Naive thymus-derived CD4-positive, alpha-beta T cell (primary cell): ENCODE data around the gene ANKDD1B. TPM values are rescaled to one million over a fixed set of nuclear protein-coding genes. Genes with fewer than 3 reads are reported as not detected.

Experiments
- ATAC-seq: fragments of 150-1000 bp; cut with Tn5 transposase; 2 replicates; pipeline ENCODE4 v1.10.0; 2021; ENCODE audit warnings: mild to moderate bottlenecking, moderate library complexity
- CTCF ChIA-PET: fragments of 350-600 bp; sonication (Branson Sonifier 250); formaldehyde crosslinking; loops from one replicate; lab custom pipeline; 2021; ENCODE audit warnings: antibody characterized with exemption; lab: Charles Lee
- POLR2A ChIA-PET: fragments of 350-600 bp; sonication (Branson Sonifier 250); formaldehyde crosslinking; loops from one replicate; lab custom pipeline; 2021; ENCODE audit warnings: antibody characterized with exemption, inconsistent platforms; lab: Charles Lee
- DNase-seq, 9 donors: peaks; one replicate each; pipeline versions ENCODE4 v3.0.0 to v3.0.0-alpha.2; 2020 to 2022; ENCODE audit warnings: mixed read lengths in 1 of 9
- H3K27ac ChIP-seq: one replicate; pipeline ENCODE4 v1.7.0; 2013; ENCODE audit warnings: mild to moderate bottlenecking, low read depth, low read length, moderate library complexity
- H3K27me3 ChIP-seq, 2 donors: one replicate each; pipeline ENCODE4 v1.7.0; 2013; ENCODE audit warnings: low read length in 2 of 2, mild to moderate bottlenecking in 2 of 2, moderate library complexity in 2 of 2; ENCODE audit not compliant: control insufficient read depth in 2 of 2, insufficient read depth in 2 of 2
- H3K36me3 ChIP-seq, 3 experiments: 1 replicate in 2 of 3; 2 replicates in 1 of 3; pipeline ENCODE4 v1.7.0; 2013; ENCODE audit warnings: low read length in 3 of 3, mild to moderate bottlenecking in 3 of 3, moderate library complexity in 1 of 3; ENCODE audit not compliant: insufficient read depth in 3 of 3, control insufficient read depth in 2 of 3
- H3K4me1 ChIP-seq, 2 donors: one replicate each; pipeline ENCODE4 v1.7.0; 2013; ENCODE audit warnings: low read length in 2 of 2, mild to moderate bottlenecking in 2 of 2, moderate library complexity in 1 of 2; ENCODE audit not compliant: control insufficient read depth in 2 of 2, insufficient read depth in 2 of 2
- H3K4me3 ChIP-seq: 2 replicates; pipeline ENCODE4 v1.7.0; 2013; ENCODE audit warnings: mild to moderate bottlenecking, low read length
- H3K9me3 ChIP-seq, 3 experiments: 1 replicate in 2 of 3; 2 replicates in 1 of 3; pipeline ENCODE4 v1.7.0; 2013; ENCODE audit warnings: low read length in 3 of 3; ENCODE audit not compliant: control insufficient read depth in 2 of 3
- H3K27ac Mint-ChIP-seq, 9 donors: one replicate each; pipeline ENCODE4 v1.8.0; 2020 to 2022; ENCODE audit warnings: mixed read lengths in 9 of 9, mild to moderate bottlenecking in 8 of 9, moderate library complexity in 5 of 9, inconsistent platforms in 2 of 9
- H3K27me3 Mint-ChIP-seq, 5 donors: one replicate each; pipeline ENCODE4 v1.8.0; 2021 to 2022; ENCODE audit warnings: mixed read lengths in 5 of 5, mild to moderate bottlenecking in 1 of 5
- H3K36me3 Mint-ChIP-seq, 5 donors: one replicate each; pipeline ENCODE4 v1.8.0; 2020 to 2022; ENCODE audit warnings: mixed read lengths in 5 of 5, mild to moderate bottlenecking in 3 of 5, inconsistent platforms in 1 of 5
- H3K4me1 Mint-ChIP-seq, 7 donors: one replicate each; pipeline ENCODE4 v1.8.0; 2020 to 2022; ENCODE audit warnings: mixed read lengths in 7 of 7, mild to moderate bottlenecking in 3 of 7, inconsistent platforms in 1 of 7
- H3K4me3 Mint-ChIP-seq, 10 donors: one replicate each; pipeline ENCODE4 v1.8.0; 2020 to 2022; ENCODE audit warnings: mild to moderate bottlenecking in 10 of 10, mixed read lengths in 10 of 10, moderate library complexity in 6 of 10, inconsistent platforms in 2 of 10
- H3K9me3 Mint-ChIP-seq, 11 donors: one replicate each; pipeline ENCODE4 v1.8.0; 2020 to 2022; ENCODE audit warnings: mixed read lengths in 11 of 11, mild to moderate bottlenecking in 4 of 11, inconsistent platforms in 1 of 11, moderate library complexity in 1 of 11
- intact Hi-C, 2 donors: fragments of 100-400 bp; cut with micrococcal nuclease; formaldehyde crosslinking; loops; one replicate each; pipeline ENCODE4 v1.15.1; 2023
- polyA plus RNA-seq, 2 donors: library from polyadenylated mRNA; unstranded; fragments of 300-500 nt; fragmentation: Illumina TruSeq; gene quantifications; one replicate each; pipeline ENCODE4 v1.2.3, GENCODE V29; 2021
- total RNA-seq, 6 experiments: library from RNA in 5 of 6; stranded (reverse) in 5 of 6; gene quantifications; 1 replicate in 5 of 6; 2 replicates in 1 of 6; pipeline ENCODE4 v1.2.3 and lab custom pipeline; 2021 to 2026

The ANKDD1B gene
- total and polyA plus RNA-seq, 7 experiments from 2014 or later, result 0.12 to 0.70 (median 0.36) TPM; not detected in 1

GRCh38 chr5:75677607-75678006, 66.4 kb downstream of the ANKDD1B start:
- Mint-ChIP-seq H3K27me3 (no peaks in the 10 kb centered on the region), H3K36me3 (peaks cover 0 to 16% (median 4%) of the 10 kb centered on the region in 5 donors), H3K4me3 (peak overlapping the region in 8 of 10 donors; percentile 23 to 83 (median 76)), H3K9me3 (no peaks in the 10 kb centered on the region), H3K4me1 (peaks cover 7 to 27% (median 18%) of the 10 kb centered on the region in 7 donors), H3K27ac (peak overlapping the region; percentile 70 to 93 (median 86))
- Histone ChIP-seq H3K4me3 (no peak overlapping the region), H3K4me1 (peaks cover 0 to 3% of the 10 kb centered on the region in 2 donors), H3K36me3 (peaks cover 0 to 9% (median 5%) of the 10 kb centered on the region in 3 experiments), H3K27ac (peak overlapping the region; percentile 70), H3K27me3 (no peaks in the 10 kb centered on the region), H3K9me3 (no peaks in the 10 kb centered on the region)
- ATAC-seq (no peak), DNase-seq (peak in 1 of 9 donors; percentile 12)
- POLR2A ChIA-PET, result interaction anchor here (0.6 to 1.2 kb wide), 3 partner anchors 22 to 607 kb away, joined by 3 read pairs; partner anchors contain the start of genes CERT1 and POLK
- intact Hi-C loops, result loop anchor here (1.0 to 5.0 kb wide), 2 partner anchors 8 to 40 kb away; partner anchors contain the start of gene POC5 (in 1 of the 2)
- CTCF ChIA-PET, result interaction anchor here (0.6 to 1.6 kb wide), 4 partner anchors 8 to 963 kb away, joined by 3 to 4 read pairs (median 4); no protein-coding TSS in a partner anchor

GRCh38 chr5:75678155-75678554, 66.9 kb downstream of the ANKDD1B start:
- intact Hi-C loops, result loop anchor here in 1 of 2 donors (5.0 kb wide), 1 partner anchor 39 kb away; the partner anchor contains the start of gene POC5
- H3K9me3 ChIP-seq, result no peaks in the 10 kb centered on the region
- POLR2A ChIA-PET, result interaction anchor here (0.7 kb wide), 1 partner anchor 22 kb away, joined by 3 read pairs; no protein-coding TSS in a partner anchor
- H3K4me1 Mint-ChIP-seq, result peaks cover 7 to 27% (median 18%) of the 10 kb centered on the region in 7 donors
- H3K4me3 ChIP-seq, result no peak overlapping the region
- CTCF ChIA-PET, result interaction anchor here (1.6 kb wide), 1 partner anchor 9 kb away, joined by 4 read pairs; no protein-coding TSS in a partner anchor
- H3K27ac Mint-ChIP-seq, result peak overlapping the region; percentile 70 to 93 (median 86)
- peak overlapping the region in 9 of 10 donors; percentile 7 to 83 (median 75) for H3K4me3 Mint-ChIP-seq
- H3K36me3 Mint-ChIP-seq, result peaks cover 0 to 14% (median 3%) of the 10 kb centered on the region in 5 donors
- H3K36me3 ChIP-seq, result peaks cover 0 to 7% (median 5%) of the 10 kb centered on the region in 3 experiments
- no peaks in the 10 kb centered on the region for H3K9me3 Mint-ChIP-seq
- no peaks in the 10 kb centered on the region for H3K27me3 ChIP-seq
- peaks cover 0 to 3% of the 10 kb centered on the region in 2 donors for H3K4me1 ChIP-seq
- H3K27ac ChIP-seq, result peak overlapping the region; percentile 70
- no peaks in the 10 kb centered on the region for H3K27me3 Mint-ChIP-seq
- ATAC-seq (peak; percentile 90), DNase-seq (peak in 6 of 9 donors; percentile 9 to 50 (median 33))

GRCh38 chr5:75681125-75681830, 70.0 kb downstream of the ANKDD1B start:
- Mint-ChIP-seq H3K4me1 (peaks cover 7 to 27% (median 18%) of the 10 kb centered on the region in 7 donors), H3K9me3 (no peaks in the 10 kb centered on the region), H3K4me3 (no peak overlapping the region), H3K27me3 (no peaks in the 10 kb centered on the region), H3K27ac (no peak overlapping the region), H3K36me3 (peaks cover 0 to 17% (median 5%) of the 10 kb centered on the region in 5 donors)
- Histone ChIP-seq H3K4me1 (peaks cover 0 to 3% of the 10 kb centered on the region in 2 donors), H3K36me3 (peaks cover 0 to 11% (median 3%) of the 10 kb centered on the region in 3 experiments), H3K27ac (no peak overlapping the region), H3K4me3 (no peak overlapping the region), H3K27me3 (no peaks in the 10 kb centered on the region), H3K9me3 (no peaks in the 10 kb centered on the region)
- DNase-seq (peak in 4 of 9 donors; percentile 24 to 46 (median 38)), ATAC-seq (peak; percentile 66)
- ChIA-PET CTCF (interaction anchor here (0.6 to 2.0 kb wide), 4 partner anchors 11 to 1176 kb away, joined by 3 to 10 read pairs (median 4); no protein-coding TSS in a partner anchor), POLR2A (interaction anchor here (0.7 kb wide), 1 partner anchor 445 kb away, joined by 3 read pairs; the partner anchor contains the start of gene ANKRD31)
- intact Hi-C loops, result loop anchor here (1.0 to 10.0 kb wide), 15 partner anchors 97 to 1779 kb away; partner anchors contain the start of genes CERT1 (in 2 of the 2), HMGCR (in 2 of the 2), POLK (in 2 of the 2) and ANKRD31 (in 1 of the 2)

GRCh38 chr5:75685141-75685540, 73.9 kb downstream of the ANKDD1B start:
- Mint-ChIP-seq H3K4me1 (peaks cover 0 to 4% (median 0%) of the 10 kb centered on the region in 7 donors), H3K9me3 (no peaks in the 10 kb centered on the region), H3K27ac (no peak overlapping the region), H3K36me3 (peaks cover 0 to 15% (median 6%) of the 10 kb centered on the region in 5 donors), H3K27me3 (no peaks in the 10 kb centered on the region), H3K4me3 (no peak overlapping the region)
- H3K36me3 ChIP-seq, result peaks cover 0 to 40% (median 3%) of the 10 kb centered on the region in 3 experiments
- CTCF ChIA-PET, result no interaction called here
- no peaks in the 10 kb centered on the region for H3K27me3 ChIP-seq
- H3K4me3 ChIP-seq, result no peak overlapping the region
- ATAC-seq (no peak), DNase-seq (no peak)
- no peak overlapping the region for H3K27ac ChIP-seq
- H3K9me3 ChIP-seq, result no peaks in the 10 kb centered on the region
- intact Hi-C loops, result loop anchor here in 1 of 2 donors (10.0 kb wide), 2 partner anchors 300 to 760 kb away; no protein-coding TSS in a partner anchor
- POLR2A ChIA-PET, result no interaction called here
- no peaks in the 10 kb centered on the region for H3K4me1 ChIP-seq

GRCh38 chr5:75686480-75686879, 75.2 kb downstream of the ANKDD1B start:
- peaks cover 0 to 40% (median 3%) of the 10 kb centered on the region in 3 experiments for H3K36me3 ChIP-seq
- H3K4me3 Mint-ChIP-seq, result no peak overlapping the region
- H3K9me3 Mint-ChIP-seq, result no peaks in the 10 kb centered on the region
- H3K4me3 ChIP-seq, result no peak overlapping the region
- intact Hi-C loops, result loop anchor here in 1 of 2 donors (10.0 kb wide), 2 partner anchors 302 to 762 kb away; no protein-coding TSS in a partner anchor
- H3K9me3 ChIP-seq, result no peaks in the 10 kb centered on the region
- no peaks in the 10 kb centered on the region for H3K27me3 Mint-ChIP-seq
- no peaks in the 10 kb centered on the region for H3K27me3 ChIP-seq
- H3K4me1 ChIP-seq, result peaks cover 0 to 5% of the 10 kb centered on the region in 2 donors
- CTCF ChIA-PET, result no interaction called here
- no peak overlapping the region for H3K27ac ChIP-seq
- peaks cover 0 to 5% (median 3%) of the 10 kb centered on the region in 7 donors for H3K4me1 Mint-ChIP-seq
- DNase-seq (no peak), ATAC-seq (no peak)
- H3K36me3 Mint-ChIP-seq, result peaks cover 0 to 19% (median 7%) of the 10 kb centered on the region in 5 donors
- POLR2A ChIA-PET, result no interaction called here
- H3K27ac Mint-ChIP-seq, result peak overlapping the region in 2 of 9 donors; percentile 6 to 21

- CTCF ChIA-PET, result interaction anchor here (2.9 kb wide), 1 partner anchor 8 kb away, joined by 10 read pairs; no protein-coding TSS in a partner anchor
- ATAC-seq, result no peak
- POLR2A ChIA-PET, result no interaction called here
Observed at GRCh38 chr5:75690669-75691068, 79.4 kb downstream of the ANKDD1B start.

More at GRCh38 chr5:75690669-75691068, 79.4 kb downstream of the ANKDD1B start:
- intact Hi-C loops, result no loop called here
- H3K9me3 Mint-ChIP-seq, result no peaks in the 10 kb centered on the region
- peaks cover 0 to 48% (median 9%) of the 10 kb centered on the region in 3 experiments for H3K36me3 ChIP-seq
- H3K27me3 ChIP-seq, result no peaks in the 10 kb centered on the region
- H3K4me3 ChIP-seq, result no peak overlapping the region
- H3K4me1 ChIP-seq, result peaks cover 0 to 5% of the 10 kb centered on the region in 2 donors
- H3K4me3 Mint-ChIP-seq, result no peak overlapping the region
- H3K9me3 ChIP-seq, result no peaks in the 10 kb centered on the region
- DNase-seq, result no peak
- H3K27ac Mint-ChIP-seq, result peak overlapping the region in 2 of 9 donors; percentile 58 to 60
- H3K36me3 Mint-ChIP-seq, result peaks cover 0 to 33% (median 14%) of the 10 kb centered on the region in 5 donors
- H3K27me3 Mint-ChIP-seq, result no peaks in the 10 kb centered on the region
- no peak overlapping the region for H3K27ac ChIP-seq
- H3K4me1 Mint-ChIP-seq, result peaks cover 0 to 5% (median 3%) of the 10 kb centered on the region in 7 donors
